LNCAP (cell line): ENCODE data around the gene MYL4.

Experiments
- TF ChIP-seq, protein P1 (sequence below): fragments of 450-650 bp; IDR thresholded peaks from 2 replicates; pipeline ENCODE4 v1.5.1; 2017; ENCODE audit warnings: mild to moderate bottlenecking

MYL4 gene

DNA sequence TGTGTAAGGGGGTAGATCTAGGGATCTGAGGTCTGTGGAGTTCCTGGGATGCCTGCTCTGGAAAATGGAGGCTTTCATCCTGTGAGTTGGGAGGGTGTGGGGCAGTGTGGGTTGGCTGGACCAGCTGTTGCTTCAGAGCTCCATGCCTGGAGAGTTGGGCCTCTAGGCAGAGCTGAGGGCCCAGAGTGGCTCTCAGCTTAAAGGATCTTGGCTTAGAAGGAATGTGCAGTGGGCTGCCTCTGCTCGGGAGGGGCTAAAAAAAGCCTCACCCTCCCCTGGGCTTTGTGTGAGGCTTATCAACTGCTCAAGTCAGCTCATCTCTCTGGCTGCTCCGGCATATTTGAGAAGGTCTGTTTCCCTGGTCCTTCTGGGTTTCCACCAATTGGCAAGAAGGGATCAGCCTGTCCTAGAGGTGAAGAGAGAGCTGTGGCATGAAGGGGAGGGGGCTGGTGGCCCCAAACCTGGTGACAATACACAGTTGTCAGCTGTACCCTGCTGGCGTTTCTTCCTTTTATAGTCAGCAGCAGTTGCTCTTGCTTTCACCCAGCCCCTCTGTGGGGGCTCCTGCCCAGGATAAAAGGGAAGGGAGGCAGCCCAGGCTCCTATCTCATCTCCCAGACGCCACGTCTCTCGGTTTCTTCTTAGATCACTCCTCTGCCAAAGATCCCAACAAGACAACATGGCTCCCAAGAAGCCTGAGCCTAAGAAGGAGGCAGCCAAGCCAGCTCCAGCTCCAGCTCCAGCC, at the start of gene MYL4:
Gene MYL4 (plus strand): TSS at position 605 of the 745 bp plus-strand sequence. CDS start 75 bp downstream, at position 680.
- TF ChIP-seq, protein P1, sequence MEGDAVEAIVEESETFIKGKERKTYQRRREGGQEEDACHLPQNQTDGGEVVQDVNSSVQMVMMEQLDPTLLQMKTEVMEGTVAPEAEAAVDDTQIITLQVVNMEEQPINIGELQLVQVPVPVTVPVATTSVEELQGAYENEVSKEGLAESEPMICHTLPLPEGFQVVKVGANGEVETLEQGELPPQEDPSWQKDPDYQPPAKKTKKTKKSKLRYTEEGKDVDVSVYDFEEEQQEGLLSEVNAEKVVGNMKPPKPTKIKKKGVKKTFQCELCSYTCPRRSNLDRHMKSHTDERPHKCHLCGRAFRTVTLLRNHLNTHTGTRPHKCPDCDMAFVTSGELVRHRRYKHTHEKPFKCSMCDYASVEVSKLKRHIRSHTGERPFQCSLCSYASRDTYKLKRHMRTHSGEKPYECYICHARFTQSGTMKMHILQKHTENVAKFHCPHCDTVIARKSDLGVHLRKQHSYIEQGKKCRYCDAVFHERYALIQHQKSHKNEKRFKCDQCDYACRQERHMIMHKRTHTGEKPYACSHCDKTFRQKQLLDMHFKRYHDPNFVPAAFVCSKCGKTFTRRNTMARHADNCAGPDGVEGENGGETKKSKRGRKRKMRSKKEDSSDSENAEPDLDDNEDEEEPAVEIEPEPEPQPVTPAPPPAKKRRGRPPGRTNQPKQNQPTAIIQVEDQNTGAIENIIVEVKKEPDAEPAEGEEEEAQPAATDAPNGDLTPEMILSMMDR = no peak

- TF ChIP-seq, protein P1 = no peak
These were observed 47.0 kb upstream of the MYL4 start for GRCh38 chr17:47162013-47162622.

- TF ChIP-seq, protein P1 = no peak
These were observed 44.9 kb upstream of the MYL4 start for GRCh38 chr17:47164263-47164662.

- TF ChIP-seq, protein P1 = no peak
These were observed 44.0 kb upstream of the MYL4 start for GRCh38 chr17:47165137-47165536.

DNA sequence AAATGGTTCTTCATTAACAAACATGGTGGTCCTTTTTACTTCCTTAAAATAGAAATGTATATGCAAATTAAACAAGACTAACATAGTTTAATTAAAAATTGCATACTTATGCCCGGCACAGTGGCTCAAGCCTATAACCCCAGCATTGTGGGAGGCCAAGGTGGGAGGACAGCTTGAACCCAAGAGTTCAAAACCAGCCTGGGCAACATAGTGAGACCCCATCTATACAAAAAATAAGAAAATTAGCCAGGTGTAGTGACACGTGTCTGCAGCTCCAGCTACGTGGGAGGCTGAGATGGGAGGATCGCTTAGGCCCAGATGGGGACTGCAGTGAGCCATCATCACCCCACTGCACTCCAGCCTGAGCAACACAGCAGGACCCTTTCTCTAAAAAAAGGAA, 38.4 kb upstream of the MYL4 start:
- TF ChIP-seq, protein P1 = no peak

DNA sequence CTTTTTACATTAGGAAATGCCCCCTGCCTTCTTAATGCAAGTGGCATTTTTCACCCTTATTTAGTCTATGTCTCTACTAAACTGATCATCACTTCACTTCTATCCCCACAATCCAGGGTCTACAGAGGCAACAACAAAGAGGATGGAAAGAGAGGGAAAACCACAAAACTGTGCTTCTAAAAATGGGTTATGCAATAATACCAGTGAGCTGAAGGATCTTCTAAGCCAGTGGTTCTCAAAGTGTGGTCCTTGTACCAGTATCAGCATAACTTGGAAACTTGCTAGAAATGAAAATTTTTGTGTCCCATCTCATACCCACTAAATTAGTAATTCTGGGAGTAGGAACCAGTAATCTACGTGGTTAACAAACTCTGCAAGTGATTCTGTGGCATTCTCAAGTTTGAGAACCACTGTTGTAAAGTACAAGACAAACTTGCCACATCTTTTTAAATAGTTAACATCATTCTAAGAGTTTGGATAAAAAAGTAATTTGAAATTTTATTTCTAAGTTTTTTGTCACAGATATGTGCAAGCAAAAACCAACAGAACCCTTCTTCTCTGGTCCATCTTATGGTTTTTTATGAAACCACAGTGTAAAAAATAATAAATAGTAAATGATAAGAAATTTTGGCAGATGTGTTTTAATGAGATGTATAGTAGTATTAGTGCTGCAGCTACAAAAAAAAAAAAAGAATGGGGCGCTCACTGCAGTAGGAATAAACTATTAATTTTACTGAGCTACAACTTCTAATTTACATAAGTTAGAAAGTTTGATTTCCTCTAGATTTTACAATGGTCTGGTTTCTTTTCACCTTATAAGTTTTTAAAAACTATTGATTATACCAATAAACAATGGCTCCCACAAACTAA, 36.2 kb upstream of the MYL4 start:
- TF ChIP-seq, protein P1 = no peak

DNA sequence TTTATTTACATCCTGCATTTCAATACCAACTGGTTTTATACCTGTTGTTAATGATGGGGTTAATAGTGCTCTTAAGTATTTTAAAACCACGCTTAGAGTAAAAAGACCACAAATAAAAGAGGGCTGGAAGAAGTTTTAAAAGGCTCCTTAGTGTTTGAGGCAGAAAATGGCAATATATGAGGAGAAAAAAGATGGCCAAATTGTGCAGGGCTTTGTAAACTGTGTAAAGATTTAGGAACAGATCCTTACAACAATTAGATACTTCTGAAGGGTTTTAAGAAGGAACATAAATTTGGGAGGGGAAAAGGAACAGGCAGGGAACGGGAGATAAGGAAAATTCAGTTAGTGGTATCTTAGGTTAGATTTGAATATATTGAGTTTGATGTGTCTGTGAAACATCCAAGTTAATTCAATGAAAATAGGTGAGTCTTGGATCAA, 32.7 kb upstream of the MYL4 start:
- TF ChIP-seq, protein P1 = no peak
